Lung (tissue), 12 donors: ENCODE measurements around the gene KCNJ11. TPM values are rescaled to one million over a fixed set of nuclear protein-coding genes. Genes with fewer than 3 reads are reported as not detected.

Experiments used
- ATAC-seq: fragments of 200-7000 bp; cut with Tn5 transposase; one replicate; pipeline ENCODE4 v1.9.1; 2020; ENCODE audit warnings: moderate number of reproducible peaks; ENCODE audit not compliant: insufficient read depth, low FRiP score
- DNase-seq, 3 donors: peaks; one replicate each; pipeline ENCODE4 v3.0.0-alpha.2; 2013 to 2017
- H3K27ac ChIP-seq, 2 donors: one replicate each; pipeline ENCODE4 v1.5.1; 2013; ENCODE audit warnings: mild to moderate bottlenecking in 2 of 2, moderate library complexity in 2 of 2, control low read depth in 1 of 2, inconsistent platforms in 1 of 2, low read depth in 1 of 2, low read length in 1 of 2
- H3K27me3 ChIP-seq, 3 donors: one replicate each; pipeline ENCODE4 v1.5.1; 2013; ENCODE audit warnings: low read length in 2 of 3; ENCODE audit not compliant: control insufficient read depth in 3 of 3, insufficient read depth in 3 of 3
- H3K36me3 ChIP-seq, 4 donors: one replicate each; pipeline ENCODE4 v1.5.1; 2013; ENCODE audit warnings: low read length in 4 of 4, mild to moderate bottlenecking in 1 of 4, moderate library complexity in 1 of 4; ENCODE audit not compliant: control insufficient read depth in 4 of 4, insufficient read depth in 4 of 4
- H3K4me1 ChIP-seq, 5 donors: one replicate each; pipeline ENCODE4 v1.5.1; 2013; ENCODE audit warnings: low read length in 5 of 5, mild to moderate bottlenecking in 2 of 5, moderate library complexity in 1 of 5; ENCODE audit not compliant: control insufficient read depth in 5 of 5, insufficient read depth in 5 of 5
- H3K4me3 ChIP-seq: one replicate; pipeline ENCODE4 v1.5.1; 2013; ENCODE audit warnings: mild to moderate bottlenecking, control low read depth, moderate library complexity
- H3K9ac ChIP-seq, 2 donors: one replicate each; pipeline ENCODE4 v1.5.1; 2013; ENCODE audit warnings: low read length in 2 of 2, control low read depth in 1 of 2; ENCODE audit not compliant: insufficient read depth in 1 of 2
- H3K9me3 ChIP-seq, 4 donors: one replicate each; pipeline ENCODE4 v1.5.1; 2013; ENCODE audit warnings: low read length in 3 of 4, mild to moderate bottlenecking in 1 of 4, moderate library complexity in 1 of 4; ENCODE audit not compliant: control insufficient read depth in 4 of 4, insufficient read depth in 3 of 4
- WGBS, 2 donors: extraction: QIAGEN DNeasy Blood & Tissue Kit; methylation state at CpG; one replicate each; pipeline ENCODE4 v1.1.7; 2013; 5-methylcytosine and 5-hydroxymethylcytosine counted together
- polyA plus RNA-seq, 2 donors: library from polyadenylated mRNA; stranded (reverse); fragments of 200-250 nt; gene quantifications; one replicate each; pipeline ENCODE4 v1.2.1, GENCODE V29; 2013
- total RNA-seq, 2 donors: library from RNA; depleted of rRNA in 1 of 2; stranded (reverse); fragments of >200 nt in 1 of 2; gene quantifications; one replicate each; pipeline ENCODE4 v1.2.1, GENCODE V29; 2014 to 2021
- TF ChIP-seq, protein P1 (sequence below): IDR thresholded peaks from 2 replicates; pipeline ENCODE4 v1.5.1; 2012; ENCODE audit warnings: mild to moderate bottlenecking; ENCODE audit errors: control extremely low read depth, extremely low read depth
- donor health status: control.
- donor health status: control.
- donor health status: Bipolar disorder and iron deficiency.
- donor health status: healthy.
- donor health status: DM: yes; HTN: yes; CAD: no.

KCNJ11 gene
- total and polyA plus RNA-seq, 4 donors = 2.3 to 4.5 (median 2.8) TPM

DNA sequence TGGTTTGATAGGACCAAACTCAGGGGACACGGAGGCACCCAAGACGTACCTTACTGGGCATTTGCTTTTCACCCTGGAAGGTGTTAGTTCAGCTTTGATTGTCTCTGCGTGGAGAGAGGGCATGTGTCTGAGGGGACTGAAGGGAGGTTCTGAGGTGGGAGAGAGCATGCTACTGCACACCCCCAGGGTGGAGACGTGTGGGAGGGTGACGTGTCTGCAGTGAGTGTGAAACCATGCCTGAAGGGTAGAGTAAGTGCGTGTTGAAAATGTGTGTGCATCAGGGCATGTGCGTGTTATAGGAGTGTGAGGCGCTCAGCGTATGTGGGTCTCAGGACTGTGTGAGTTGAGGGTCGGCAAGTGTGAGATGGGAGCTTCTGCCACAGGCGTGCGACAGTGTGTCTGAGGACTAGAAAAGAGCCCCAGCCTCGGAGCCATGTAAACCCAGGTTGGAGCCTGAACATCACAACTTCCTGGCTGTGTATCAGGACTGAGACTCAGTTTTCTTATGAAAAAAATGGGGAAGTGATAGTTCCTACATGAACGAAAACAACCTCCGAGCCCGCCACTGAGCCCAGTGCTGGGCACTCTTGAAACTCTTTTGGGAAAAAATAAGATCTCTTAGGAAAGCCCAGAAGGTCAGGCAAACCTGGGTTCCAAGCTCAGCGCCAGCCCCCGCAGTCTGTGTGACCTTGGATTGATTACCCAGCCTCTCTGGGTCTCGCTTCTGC, 11.8 kb upstream of the KCNJ11 start:
- no peak for DNase-seq
- Histone ChIP-seq H3K4me3 (no peak overlapping the region), H3K36me3 (no peaks in the 10 kb centered on the region), H3K4me1 (peaks cover 0 to 1% (median 0%) of the 10 kb centered on the region in 5 donors), H3K9me3 (no peaks in the 10 kb centered on the region), H3K9ac (no peak overlapping the region), H3K27ac (no peak overlapping the region), H3K27me3 (no peaks in the 10 kb centered on the region)
- WGBS, 2 donors = 84 to 87% methylated on average over 19 of the region's 19 CpGs
- no peak for ATAC-seq
- TF ChIP-seq, protein P1, sequence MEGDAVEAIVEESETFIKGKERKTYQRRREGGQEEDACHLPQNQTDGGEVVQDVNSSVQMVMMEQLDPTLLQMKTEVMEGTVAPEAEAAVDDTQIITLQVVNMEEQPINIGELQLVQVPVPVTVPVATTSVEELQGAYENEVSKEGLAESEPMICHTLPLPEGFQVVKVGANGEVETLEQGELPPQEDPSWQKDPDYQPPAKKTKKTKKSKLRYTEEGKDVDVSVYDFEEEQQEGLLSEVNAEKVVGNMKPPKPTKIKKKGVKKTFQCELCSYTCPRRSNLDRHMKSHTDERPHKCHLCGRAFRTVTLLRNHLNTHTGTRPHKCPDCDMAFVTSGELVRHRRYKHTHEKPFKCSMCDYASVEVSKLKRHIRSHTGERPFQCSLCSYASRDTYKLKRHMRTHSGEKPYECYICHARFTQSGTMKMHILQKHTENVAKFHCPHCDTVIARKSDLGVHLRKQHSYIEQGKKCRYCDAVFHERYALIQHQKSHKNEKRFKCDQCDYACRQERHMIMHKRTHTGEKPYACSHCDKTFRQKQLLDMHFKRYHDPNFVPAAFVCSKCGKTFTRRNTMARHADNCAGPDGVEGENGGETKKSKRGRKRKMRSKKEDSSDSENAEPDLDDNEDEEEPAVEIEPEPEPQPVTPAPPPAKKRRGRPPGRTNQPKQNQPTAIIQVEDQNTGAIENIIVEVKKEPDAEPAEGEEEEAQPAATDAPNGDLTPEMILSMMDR = no peak

DNA sequence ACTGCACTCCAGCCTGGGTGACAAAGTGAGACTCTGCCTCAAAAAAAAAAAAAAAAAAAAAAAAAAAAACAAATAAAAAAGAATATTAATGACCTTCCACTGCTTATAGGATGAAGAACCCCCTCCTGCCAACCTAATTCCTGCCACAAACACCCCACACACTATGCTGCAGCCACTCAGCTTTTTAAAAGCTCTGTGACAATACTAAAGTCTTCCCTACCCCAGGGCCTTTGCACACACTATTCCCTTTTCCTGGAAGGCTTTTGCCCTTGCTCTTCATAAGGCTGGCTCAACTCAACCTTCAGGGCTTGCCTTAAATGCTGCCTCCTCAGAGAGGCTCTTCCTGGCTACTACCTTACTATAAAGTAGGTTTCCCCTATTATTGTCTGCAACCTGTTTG, 10.8 kb upstream of the KCNJ11 start:
- DNase-seq = no peak
- H3K27ac ChIP-seq = no peak overlapping the region
- H3K27me3 ChIP-seq = no peaks in the 10 kb centered on the region
- H3K4me1 ChIP-seq = no peaks in the 10 kb centered on the region
- H3K9me3 ChIP-seq = no peaks in the 10 kb centered on the region
- no peak for ATAC-seq
- H3K4me3 ChIP-seq = no peak overlapping the region
- TF ChIP-seq, protein P1 = no peak
- no peaks in the 10 kb centered on the region for H3K36me3 ChIP-seq
- no peak overlapping the region for H3K9ac ChIP-seq

DNA sequence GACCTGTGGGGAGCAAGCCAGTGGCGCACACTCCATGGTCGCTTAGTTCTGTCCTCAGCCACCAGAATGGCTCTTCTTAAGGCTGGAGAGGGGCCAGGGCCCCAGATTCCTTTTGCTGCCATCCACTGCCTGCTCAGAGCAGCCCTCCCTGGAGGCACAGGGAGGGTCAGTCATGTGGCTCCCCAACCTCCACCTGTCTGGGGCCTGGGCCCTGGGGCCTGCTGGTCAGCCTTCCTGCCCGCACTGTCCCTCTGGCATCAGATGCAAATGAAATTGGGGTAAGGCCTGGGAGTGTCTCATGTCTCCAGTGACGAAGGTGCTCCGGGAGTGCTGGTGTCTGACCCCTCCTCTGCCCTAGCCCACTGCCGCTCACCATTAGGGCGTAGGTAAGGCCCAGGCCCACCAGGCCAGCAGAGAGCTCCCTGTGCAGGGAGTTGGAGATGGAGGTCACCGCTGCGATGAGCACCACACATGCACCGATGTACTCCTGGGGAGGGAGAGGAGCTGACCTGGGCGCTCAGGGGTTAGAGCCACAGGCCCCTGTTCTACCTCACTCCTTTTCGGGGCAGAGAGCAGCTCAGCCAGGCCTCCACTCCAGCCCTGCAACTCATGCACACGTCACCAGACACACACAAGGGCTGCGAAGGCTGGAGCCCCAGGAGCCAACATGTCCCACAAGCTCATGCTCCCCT, 9.0 kb upstream of the KCNJ11 start:
- H3K9ac ChIP-seq = no peak overlapping the region
- no peaks in the 10 kb centered on the region for H3K4me1 ChIP-seq
- 97% methylated on average over 14 of the region's 14 CpGs for WGBS, 2 donors
- H3K27ac ChIP-seq = no peak overlapping the region
- no peak for DNase-seq
- H3K36me3 ChIP-seq = no peaks in the 10 kb centered on the region
- H3K27me3 ChIP-seq = no peaks in the 10 kb centered on the region
- H3K9me3 ChIP-seq = no peaks in the 10 kb centered on the region
- ATAC-seq = no peak
- TF ChIP-seq, protein P1 = no peak
- H3K4me3 ChIP-seq = no peak overlapping the region
